PC-9 (cell line): ENCODE data around the gene RTCB. TPM values are rescaled to one million over a fixed set of nuclear protein-coding genes. Genes with fewer than 3 reads are reported as not detected.

Source experiments
- BruUV-seq: library from RNA; stranded (reverse); fragments of 400-500 nt; replicated peaks from 2 replicates; lab custom pipeline; 2021; lab: Mats Ljungman, UMichigan
- CTCF ChIA-PET: fragments of 300-600 bp; sonication (Branson Sonifier 250); formaldehyde crosslinking; loops from one replicate; lab custom pipeline; 2022; ENCODE audit warnings: antibody characterized with exemption; lab: Charles Lee
- POLR2A ChIA-PET: fragments of 300-600 bp; sonication (Branson Sonifier 250); formaldehyde crosslinking; loops from one replicate; lab custom pipeline; 2022; ENCODE audit warnings: antibody characterized with exemption; ENCODE audit not compliant: unreplicated experiment; lab: Charles Lee
- DNase-seq, 2 experiments: peaks; one replicate each; pipeline versions ENCODE4 v3.0.0 to v3.0.0-alpha.2; 2015 to 2022; ENCODE audit warnings: mixed read lengths in 1 of 2
- H2AFZ ChIP-seq: fragments of 200-600 bp; sonication (generic); 2 replicates; pipeline ENCODE4 v1.8.1; 2017; ENCODE audit warnings: antibody characterized with exemption
- H3F3A ChIP-seq: fragments of 200-600 bp; sonication (generic); 2 replicates; pipeline ENCODE4 v1.8.1; 2017; ENCODE audit warnings: antibody characterized with exemption, mild to moderate bottlenecking, low read depth; ENCODE audit not compliant: insufficient read depth
- H3K27ac ChIP-seq: fragments of 200-600 bp; sonication (generic); 2 replicates; pipeline ENCODE4 v1.6.1; 2016; ENCODE audit warnings: mixed run types
- H3K27me3 ChIP-seq: fragments of 200-600 bp; sonication (generic); 2 replicates; pipeline ENCODE4 v1.6.1; 2016; ENCODE audit warnings: low read depth, mixed run types; ENCODE audit not compliant: insufficient read depth
- H3K36me3 ChIP-seq: fragments of 200-600 bp; sonication (generic); 2 replicates; pipeline ENCODE4 v1.6.1; 2016; ENCODE audit warnings: low read depth, mixed run types
- H3K4me1 ChIP-seq: fragments of 200-600 bp; sonication (generic); replicated peaks from 2 replicates; pipeline ENCODE4 v1.6.1; 2016; ENCODE audit warnings: mixed run types; ENCODE audit not compliant: insufficient read depth
- H3K4me2 ChIP-seq: fragments of 200-600 bp; sonication (generic); 2 replicates; pipeline ENCODE4 v1.6.1; 2017; ENCODE audit warnings: mixed run types
- H3K4me3 ChIP-seq: fragments of 200-600 bp; sonication (generic); 2 replicates; pipeline ENCODE4 v1.6.1; 2016; ENCODE audit warnings: mixed run types
- H3K79me2 ChIP-seq: fragments of 200-600 bp; sonication (generic); 2 replicates; pipeline ENCODE4 v1.6.1; 2017; ENCODE audit warnings: low read depth, mixed run types
- H3K9me2 ChIP-seq: fragments of 200-600 bp; sonication (generic); 2 replicates; pipeline ENCODE4 v1.8.1; 2017; ENCODE audit warnings: mild to moderate bottlenecking; ENCODE audit not compliant: insufficient read depth
- H3K9me3 ChIP-seq: fragments of 200-600 bp; sonication (generic); 2 replicates; pipeline ENCODE4 v1.8.1; 2016; ENCODE audit warnings: low read depth; ENCODE audit not compliant: insufficient read depth
- H4K20me1 ChIP-seq: fragments of 200-600 bp; sonication (generic); 2 replicates; pipeline ENCODE4 v1.8.1; 2017; ENCODE audit not compliant: insufficient read depth
- CTCF ChIP-seq: fragments of 200-600 bp; sonication (generic); conservative IDR thresholded peaks from 2 replicates; pipeline ENCODE4 v1.6.1; 2017; ENCODE audit warnings: mixed run types, antibody characterized with exemption, mild to moderate bottlenecking, moderate library complexity
- EZH2 ChIP-seq: fragments of 200-600 bp; sonication (generic); IDR thresholded peaks from 2 replicates; pipeline ENCODE4 v1.8.0; 2017; ENCODE audit warnings: antibody characterized with exemption, low read depth
- intact Hi-C: fragments of 100-400 bp; cut with micrococcal nuclease; formaldehyde crosslinking; loops from one replicate; pipeline ENCODE4 v1.10.0; 2022; ENCODE audit not compliant: unreplicated experiment
- total RNA-seq: library from RNA; stranded (reverse); gene quantifications from 2 replicates; pipeline ENCODE4 v1.2.3, GENCODE V29; 2021

RTCB gene
- total RNA-seq, 1 experiment from 2014 or later = 76.5 TPM

- Histone ChIP-seq H3K27ac (no peak overlapping the region), H3K4me2 (no peak overlapping the region), H3K36me3 (no peaks in the 10 kb centered on the region), H3K4me1 (no peaks in the 10 kb centered on the region), H3F3A (no peaks in the 10 kb centered on the region), H3K9me3 (no peaks in the 10 kb centered on the region), H3K9me2 (no peaks in the 10 kb centered on the region), H2AFZ (no peak overlapping the region), H3K27me3 (peaks cover 96% of the 10 kb centered on the region), H3K79me2 (no peaks in the 10 kb centered on the region), H4K20me1 (no peaks in the 10 kb centered on the region), H3K4me3 (no peak overlapping the region)
- TF ChIP-seq CTCF (no peak), EZH2 (no peak)
- intact Hi-C loops = no loop called here
- ChIA-PET POLR2A (no interaction called here), CTCF (no interaction called here)
- no peak for DNase-seq
- no TSS peak for BruUV-seq
Measured at GRCh38 chr22:32421484-32421883, 9.4 kb upstream of the RTCB start.

- H3K9me3 ChIP-seq = no peaks in the 10 kb centered on the region
- no peaks in the 10 kb centered on the region for H3K9me2 ChIP-seq
- ChIA-PET POLR2A (no interaction called here), CTCF (no interaction called here)
- H3K4me3 ChIP-seq = no peak overlapping the region
- no peaks in the 10 kb centered on the region for H3K79me2 ChIP-seq
- H2AFZ ChIP-seq = no peak overlapping the region
- H3K4me2 ChIP-seq = no peak overlapping the region
- no peaks in the 10 kb centered on the region for H3K36me3 ChIP-seq
- H4K20me1 ChIP-seq = no peaks in the 10 kb centered on the region
- DNase-seq = no peak
- intact Hi-C loops = no loop called here
- TF ChIP-seq CTCF = no peak
- TF ChIP-seq EZH2 = no peak
- no peak overlapping the region for H3K27ac ChIP-seq
- no TSS peak for BruUV-seq
- H3F3A ChIP-seq = no peaks in the 10 kb centered on the region
- H3K4me1 ChIP-seq = no peaks in the 10 kb centered on the region
- H3K27me3 ChIP-seq = peaks cover 74% of the 10 kb centered on the region
Measured at GRCh38 chr22:32417906-32418305, 5.9 kb upstream of the RTCB start.

- Histone ChIP-seq H3K27ac (no peak overlapping the region), H3K4me3 (no peak overlapping the region), H3K79me2 (peaks cover 3% of the 10 kb centered on the region), H3K9me3 (no peaks in the 10 kb centered on the region), H4K20me1 (no peaks in the 10 kb centered on the region), H3K27me3 (peaks cover 61% of the 10 kb centered on the region), H3K36me3 (no peaks in the 10 kb centered on the region), H3K4me1 (peaks cover 5% of the 10 kb centered on the region), H3K4me2 (no peak overlapping the region), H3K9me2 (no peaks in the 10 kb centered on the region), H2AFZ (no peak overlapping the region), H3F3A (no peaks in the 10 kb centered on the region; the same call in 1 of the 2 replicates)
- no peak for DNase-seq
- no TSS peak for BruUV-seq
- ChIA-PET CTCF (interaction anchor here (0.7 kb wide), 1 partner anchor 10 kb away, joined by 11 read pairs; no protein-coding TSS in a partner anchor), POLR2A (interaction anchor here (0.7 kb wide), 1 partner anchor 576 kb away, joined by 4 read pairs; no protein-coding TSS in a partner anchor)
- TF ChIP-seq EZH2 = no peak
- no peak for TF ChIP-seq CTCF
- intact Hi-C loops = no loop called here
Measured at GRCh38 chr22:32416556-32417085, 4.6 kb upstream of the RTCB start.
